Epithelial cell of esophagus (primary cell): ENCODE data around the gene STRN3.
"Not testable (repeated sequence)": the region's sequence is repeated elsewhere in the genome, so short reads cannot be mapped to it uniquely, and the experiment has no call there.

Experiments
- DNase-seq: peaks from one replicate; pipeline ENCODE4 v3.0.0; 2010; ENCODE audit warnings: low read depth
- H3K4me3 ChIP-seq: 2 replicates; pipeline ENCODE4 v1.5.1; 2011; ENCODE audit warnings: mild to moderate bottlenecking, low read length, control low read depth
- TF ChIP-seq, protein P1 (sequence below): IDR thresholded peaks from 2 replicates; pipeline ENCODE4 v1.5.1; 2011; ENCODE audit warnings: low read depth, mild to moderate bottlenecking, low read length, control low read depth, inconsistent platforms; ENCODE audit not compliant: insufficient read depth; ENCODE audit errors: missing control alignments

STRN3 gene

DNA sequence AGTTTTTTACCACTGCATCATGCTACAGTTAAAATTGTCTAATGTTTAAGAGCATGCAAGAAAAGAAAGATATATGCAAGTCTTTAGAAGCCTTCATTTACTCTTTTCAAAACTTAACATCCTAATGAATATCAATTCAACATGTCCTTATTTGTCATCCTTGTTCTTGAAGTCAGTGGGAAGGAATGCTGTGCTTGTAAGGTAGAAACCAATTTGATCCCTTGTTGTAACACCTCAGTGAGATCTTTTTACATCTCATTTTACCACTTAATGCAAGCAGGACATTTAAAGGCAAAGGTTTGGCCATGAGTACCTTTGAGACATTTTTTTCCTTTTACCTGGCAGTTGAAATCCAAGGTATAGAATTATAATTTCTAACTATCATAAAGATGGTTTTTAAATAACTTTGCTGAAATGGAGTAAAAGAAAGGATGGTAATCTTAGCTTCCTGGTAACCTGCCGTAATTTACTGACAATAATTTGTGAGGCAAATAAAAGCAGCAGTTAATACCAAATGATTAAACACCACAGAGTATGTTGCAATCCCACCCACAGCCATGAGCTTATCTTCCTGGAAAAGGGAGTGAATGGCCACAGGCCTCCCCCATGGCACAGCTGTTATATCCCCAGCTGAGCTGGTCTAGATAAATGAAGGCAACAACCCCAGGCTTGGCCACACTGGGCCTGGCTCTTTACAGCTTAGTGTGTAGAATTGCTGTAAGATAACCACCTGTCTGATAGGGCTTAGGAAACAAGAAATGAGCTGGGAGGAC, 33.2 kb upstream of the STRN3 start:
- peak; percentile 91 for DNase-seq
- no peak overlapping the region for H3K4me3 ChIP-seq

GRCh38 chr14:31057701-31058364, 31.7 kb upstream of the STRN3 start:
- H3K4me3 ChIP-seq: no peak overlapping the region
- DNase-seq: no peak
- TF ChIP-seq, protein P1, sequence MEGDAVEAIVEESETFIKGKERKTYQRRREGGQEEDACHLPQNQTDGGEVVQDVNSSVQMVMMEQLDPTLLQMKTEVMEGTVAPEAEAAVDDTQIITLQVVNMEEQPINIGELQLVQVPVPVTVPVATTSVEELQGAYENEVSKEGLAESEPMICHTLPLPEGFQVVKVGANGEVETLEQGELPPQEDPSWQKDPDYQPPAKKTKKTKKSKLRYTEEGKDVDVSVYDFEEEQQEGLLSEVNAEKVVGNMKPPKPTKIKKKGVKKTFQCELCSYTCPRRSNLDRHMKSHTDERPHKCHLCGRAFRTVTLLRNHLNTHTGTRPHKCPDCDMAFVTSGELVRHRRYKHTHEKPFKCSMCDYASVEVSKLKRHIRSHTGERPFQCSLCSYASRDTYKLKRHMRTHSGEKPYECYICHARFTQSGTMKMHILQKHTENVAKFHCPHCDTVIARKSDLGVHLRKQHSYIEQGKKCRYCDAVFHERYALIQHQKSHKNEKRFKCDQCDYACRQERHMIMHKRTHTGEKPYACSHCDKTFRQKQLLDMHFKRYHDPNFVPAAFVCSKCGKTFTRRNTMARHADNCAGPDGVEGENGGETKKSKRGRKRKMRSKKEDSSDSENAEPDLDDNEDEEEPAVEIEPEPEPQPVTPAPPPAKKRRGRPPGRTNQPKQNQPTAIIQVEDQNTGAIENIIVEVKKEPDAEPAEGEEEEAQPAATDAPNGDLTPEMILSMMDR: no peak

More for the DNA sequence above, 33.2 kb upstream of the STRN3 start:
- TF ChIP-seq, protein P1: no peak

DNA sequence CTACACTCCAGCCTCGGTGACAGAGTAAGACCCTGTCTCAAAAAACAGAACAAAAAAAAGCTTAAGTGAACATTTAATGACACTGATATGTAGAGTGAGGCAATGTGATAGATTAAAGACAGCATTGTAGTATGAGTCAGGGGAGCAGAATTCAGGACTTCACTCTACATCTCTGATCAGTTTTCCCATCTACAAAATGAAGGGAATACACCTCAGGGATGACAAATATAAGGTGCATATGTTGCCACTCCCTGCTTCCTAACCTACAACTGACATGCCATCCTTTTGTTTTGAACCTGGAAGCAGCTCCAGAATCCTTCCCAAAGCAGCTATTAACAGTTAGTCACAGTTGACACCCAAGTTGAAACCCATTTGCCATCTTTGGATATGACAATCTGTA, 30.9 kb upstream of the STRN3 start:
- peak; percentile 82 for DNase-seq
- no peak overlapping the region for H3K4me3 ChIP-seq
- TF ChIP-seq, protein P1: no peak

DNA sequence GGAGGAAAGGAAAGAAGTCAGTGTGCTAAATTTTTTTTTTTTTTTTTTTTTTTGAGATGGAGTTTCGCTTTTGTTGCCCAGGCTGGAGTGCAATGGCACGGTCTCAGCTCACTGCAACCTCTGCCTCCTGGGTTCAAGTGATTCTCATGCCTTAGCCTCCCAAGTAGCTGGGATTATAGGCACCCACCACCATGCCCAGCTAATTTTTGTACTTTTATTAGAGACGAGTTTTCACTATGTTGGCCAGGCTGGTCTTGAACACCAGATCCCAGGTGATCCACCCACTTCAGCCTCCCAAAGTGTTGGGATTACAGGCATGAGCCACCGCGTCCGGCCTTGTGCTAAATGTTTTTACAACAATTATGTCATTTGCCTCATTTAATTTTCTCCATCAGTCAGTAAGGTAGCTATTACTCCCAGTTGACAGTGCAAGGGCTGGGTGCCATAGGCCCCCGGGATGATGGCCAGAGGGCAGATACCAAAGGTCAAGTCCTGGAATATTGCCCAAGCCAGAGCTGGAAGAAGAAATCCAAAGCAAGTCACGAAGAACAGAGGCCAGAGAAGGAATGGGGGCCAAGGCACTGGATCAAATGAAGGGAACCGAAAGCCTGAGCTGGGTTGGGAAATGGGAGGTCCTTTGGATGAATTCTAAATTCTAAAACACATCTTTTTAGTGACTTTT, 26.9 kb upstream of the STRN3 start:
- H3K4me3 ChIP-seq, DNase-seq: not testable (repeated sequence)

DNA sequence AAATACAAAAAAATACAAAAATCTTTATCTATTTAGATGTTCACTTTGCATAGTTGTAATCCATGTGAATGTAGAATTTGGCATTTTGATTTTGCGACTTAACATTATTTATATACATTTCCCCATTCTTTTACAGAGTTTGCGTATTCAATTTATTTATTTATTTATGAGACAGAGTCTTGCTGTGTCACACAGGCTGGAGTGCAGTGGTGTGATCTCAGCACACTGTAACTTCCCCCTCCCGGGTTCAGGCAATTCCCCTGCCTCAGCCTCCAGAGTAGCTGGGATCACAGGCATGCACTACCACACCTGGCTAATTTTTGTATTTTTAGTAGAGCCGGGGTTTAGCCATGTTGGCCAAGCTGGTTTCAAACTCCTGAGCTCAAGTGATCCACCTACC, 25.3 kb upstream of the STRN3 start:
- TF ChIP-seq, protein P1: no peak
- H3K4me3 ChIP-seq: no peak overlapping the region
- DNase-seq: peak; percentile 33

DNA sequence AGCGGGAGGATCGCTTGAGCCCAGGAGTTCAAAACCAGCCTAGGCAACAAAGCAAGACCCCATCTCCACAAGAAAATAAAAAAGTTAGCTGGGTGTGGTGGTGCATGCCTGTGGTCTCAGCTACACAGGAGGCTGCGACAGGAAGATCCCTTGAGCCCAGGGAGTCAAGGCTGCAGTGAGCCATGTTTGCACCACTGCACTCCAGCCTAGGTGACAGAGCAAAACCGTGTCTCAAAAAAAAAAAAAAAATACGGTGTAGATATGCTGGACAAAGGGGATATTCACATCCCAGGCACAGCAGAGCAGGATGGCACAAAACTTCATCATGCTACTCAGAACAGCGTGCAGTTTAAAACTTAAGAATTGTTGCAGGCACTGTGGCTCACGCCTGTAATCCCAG, 24.8 kb upstream of the STRN3 start:
- no peak for DNase-seq
- H3K4me3 ChIP-seq: no peak overlapping the region
- TF ChIP-seq, protein P1: no peak

DNA sequence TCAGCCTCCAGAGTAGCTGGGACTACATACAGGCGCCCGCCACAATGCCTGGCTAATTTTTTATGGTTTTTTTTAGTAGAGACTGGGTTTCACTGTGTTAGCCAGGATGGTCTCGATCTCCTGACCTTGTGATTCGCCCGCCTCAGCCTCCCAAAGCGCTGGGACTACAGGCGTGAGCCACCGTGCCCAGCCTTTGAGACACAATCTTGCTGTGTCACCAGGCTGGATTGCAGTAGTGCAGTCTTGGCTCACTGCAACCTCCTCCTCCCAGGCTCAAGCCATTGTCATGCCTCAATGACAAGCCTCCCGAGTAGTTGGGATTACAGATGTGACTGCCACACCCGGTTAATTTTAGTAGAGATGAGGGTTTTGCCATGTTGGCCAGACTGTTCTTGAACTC, 21.3 kb upstream of the STRN3 start:
- DNase-seq: no peak
- no peak overlapping the region for H3K4me3 ChIP-seq
- TF ChIP-seq, protein P1: no peak
